ENCODE results near the gene SOX30.

SOX30 gene

DNA sequence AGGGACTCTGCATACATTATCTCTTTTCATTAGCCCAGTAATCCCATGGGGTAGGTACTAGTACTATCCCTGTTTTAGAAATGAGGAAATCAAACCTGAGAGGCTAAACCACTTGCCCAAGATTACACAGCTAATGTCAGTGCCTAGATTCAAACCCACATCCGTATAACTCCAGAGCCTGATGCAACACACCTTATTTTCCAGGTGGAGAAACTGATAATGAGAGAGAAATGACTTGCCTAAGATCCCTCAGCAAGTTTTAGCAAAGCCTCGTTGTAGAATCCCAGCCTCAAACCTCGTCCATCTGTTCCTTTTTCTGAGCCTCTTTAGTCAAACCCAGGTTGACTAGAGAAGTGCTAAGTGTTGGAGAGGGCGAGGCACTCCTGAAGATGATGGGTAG is 75.6 kb downstream of the SOX30 start:
- H3K4me3 ChIP-seq (ENCODE audit: control insufficient read depth, low read depth, low read length), result no peak overlapping the region
- DNase-seq (ENCODE audit: low read depth), result no peak
- TF ChIP-seq, protein P1, sequence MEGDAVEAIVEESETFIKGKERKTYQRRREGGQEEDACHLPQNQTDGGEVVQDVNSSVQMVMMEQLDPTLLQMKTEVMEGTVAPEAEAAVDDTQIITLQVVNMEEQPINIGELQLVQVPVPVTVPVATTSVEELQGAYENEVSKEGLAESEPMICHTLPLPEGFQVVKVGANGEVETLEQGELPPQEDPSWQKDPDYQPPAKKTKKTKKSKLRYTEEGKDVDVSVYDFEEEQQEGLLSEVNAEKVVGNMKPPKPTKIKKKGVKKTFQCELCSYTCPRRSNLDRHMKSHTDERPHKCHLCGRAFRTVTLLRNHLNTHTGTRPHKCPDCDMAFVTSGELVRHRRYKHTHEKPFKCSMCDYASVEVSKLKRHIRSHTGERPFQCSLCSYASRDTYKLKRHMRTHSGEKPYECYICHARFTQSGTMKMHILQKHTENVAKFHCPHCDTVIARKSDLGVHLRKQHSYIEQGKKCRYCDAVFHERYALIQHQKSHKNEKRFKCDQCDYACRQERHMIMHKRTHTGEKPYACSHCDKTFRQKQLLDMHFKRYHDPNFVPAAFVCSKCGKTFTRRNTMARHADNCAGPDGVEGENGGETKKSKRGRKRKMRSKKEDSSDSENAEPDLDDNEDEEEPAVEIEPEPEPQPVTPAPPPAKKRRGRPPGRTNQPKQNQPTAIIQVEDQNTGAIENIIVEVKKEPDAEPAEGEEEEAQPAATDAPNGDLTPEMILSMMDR (conservative IDR thresholded peaks at IDR 0.05; ENCODE audit: control insufficient read depth, insufficient read depth, low read depth, low read length), result no peak

Measured in fibroblast of mammary gland (primary cell).